ENCODE results near the gene PRPF38A. TPM values are rescaled to one million over a fixed set of nuclear protein-coding genes. Genes with fewer than 3 reads are reported as not detected.
"Not testable (repeated sequence)": the region's sequence is repeated elsewhere in the genome, so short reads cannot be mapped to it uniquely, and the experiment has no call there.

Gene PRPF38A
- total and polyA plus RNA-seq, 2 donors (not counting 3 experiments of a cell fraction or from before 2014, with no cell fraction given), result 16.0 to 42.0 TPM

DNA sequence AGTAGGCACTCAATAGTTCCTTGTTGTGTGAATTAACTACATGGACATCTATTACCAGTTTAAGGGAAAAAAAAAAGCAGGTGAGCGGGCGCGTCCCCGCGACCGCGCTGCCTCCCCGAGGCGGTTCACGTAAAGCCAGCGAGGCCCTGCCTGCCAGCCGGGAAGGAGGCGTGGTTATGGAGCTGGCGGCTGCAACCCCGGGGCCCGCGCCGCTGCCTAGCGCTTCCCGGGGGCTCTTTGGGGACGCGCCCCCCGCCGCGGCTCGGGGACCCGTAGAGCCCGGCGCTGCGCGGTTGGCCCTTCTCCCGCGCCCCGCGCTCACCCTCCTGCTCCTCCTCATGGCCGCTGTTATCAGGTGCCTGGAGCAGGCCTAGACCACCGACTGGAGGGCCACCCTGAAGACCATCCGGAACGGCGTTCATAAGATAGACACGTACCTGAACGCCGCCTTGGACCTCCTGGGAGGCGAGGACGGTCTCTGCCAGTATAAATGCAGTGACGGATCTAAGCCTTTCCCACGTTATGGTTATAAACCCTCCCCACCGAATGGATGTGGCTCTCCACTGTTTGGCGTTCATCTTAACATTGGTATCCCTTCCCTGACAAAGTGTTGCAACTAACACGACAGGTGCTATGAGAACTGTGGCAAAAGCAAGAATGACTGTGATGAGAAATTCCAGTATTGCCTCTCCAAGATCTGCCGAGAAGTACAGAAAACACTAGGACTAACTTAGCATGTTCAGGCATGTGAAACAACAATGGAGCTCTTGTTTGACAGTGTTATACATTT, 35.8 kb upstream of the PRPF38A start:
- TF ChIP-seq, protein P1, sequence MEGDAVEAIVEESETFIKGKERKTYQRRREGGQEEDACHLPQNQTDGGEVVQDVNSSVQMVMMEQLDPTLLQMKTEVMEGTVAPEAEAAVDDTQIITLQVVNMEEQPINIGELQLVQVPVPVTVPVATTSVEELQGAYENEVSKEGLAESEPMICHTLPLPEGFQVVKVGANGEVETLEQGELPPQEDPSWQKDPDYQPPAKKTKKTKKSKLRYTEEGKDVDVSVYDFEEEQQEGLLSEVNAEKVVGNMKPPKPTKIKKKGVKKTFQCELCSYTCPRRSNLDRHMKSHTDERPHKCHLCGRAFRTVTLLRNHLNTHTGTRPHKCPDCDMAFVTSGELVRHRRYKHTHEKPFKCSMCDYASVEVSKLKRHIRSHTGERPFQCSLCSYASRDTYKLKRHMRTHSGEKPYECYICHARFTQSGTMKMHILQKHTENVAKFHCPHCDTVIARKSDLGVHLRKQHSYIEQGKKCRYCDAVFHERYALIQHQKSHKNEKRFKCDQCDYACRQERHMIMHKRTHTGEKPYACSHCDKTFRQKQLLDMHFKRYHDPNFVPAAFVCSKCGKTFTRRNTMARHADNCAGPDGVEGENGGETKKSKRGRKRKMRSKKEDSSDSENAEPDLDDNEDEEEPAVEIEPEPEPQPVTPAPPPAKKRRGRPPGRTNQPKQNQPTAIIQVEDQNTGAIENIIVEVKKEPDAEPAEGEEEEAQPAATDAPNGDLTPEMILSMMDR (IDR thresholded peaks at IDR 0.05; ENCODE audit: extremely low read depth in 1 of 2, insufficient read depth in 1 of 2, low read depth in 1 of 2, low read length in 2 of 2), result peak in 1 of 2 donors; percentile 13
- no peak for TF ChIP-seq EZH2 (IDR thresholded peaks at IDR 0.05; ENCODE audit: borderline replicate concordance, low read depth, low read length, severe bottlenecking)
- no TSS peak for BruUV-seq (replicated peaks)
- CTCF ChIA-PET, result interaction anchor here (0.5 to 1.9 kb wide), 6 partner anchors 9 to 318 kb away, joined by 3 to 5 read pairs (median 4); partner anchors contain the start of genes ORC1 and PRPF38A
- POLR2A ChIA-PET, result no interaction called here
- Histone ChIP-seq H3K9me1 (replicated peaks; ENCODE audit: control insufficient read depth, extremely low read depth, insufficient read depth, low read length) (no peaks in the 10 kb centered on the region), H2AFZ (ENCODE audit: low read depth, low read length) (peak overlapping the region; percentile 81), H3K4me1 (ENCODE audit: control insufficient read depth, extremely low read depth, insufficient read depth, low read length) (peaks cover 11% of the 10 kb centered on the region), H3K27ac (ENCODE audit: insufficient read depth, low read depth, low read length) (no peak overlapping the region), H3K4me3 (replicated peaks in 1 of 3; ENCODE audit: insufficient read depth in 1 of 3, low read depth in 1 of 3, low read length in 3 of 3) (peak overlapping the region; percentile 11 to 52 (median 37)), H3K27me3 (ENCODE audit: control insufficient read depth in 2 of 2, insufficient read depth in 2 of 2, low read length in 2 of 2) (no peaks in the 10 kb centered on the region), H3K9me3 (replicated peaks; ENCODE audit: control insufficient read depth, insufficient read depth, low read length) (no peaks in the 10 kb centered on the region), H4K20me1 (replicated peaks; ENCODE audit: control insufficient read depth, extremely low read depth, insufficient read depth, low read length) (no peaks in the 10 kb centered on the region), H3K4me2 (ENCODE audit: insufficient read depth, low read length) (peak overlapping the region; percentile 90), H3K79me2 (ENCODE audit: control insufficient read depth, insufficient read depth, low read length) (peaks cover 20% of the 10 kb centered on the region), H3K9ac (replicated peaks; ENCODE audit: extremely low read depth, insufficient read depth, low read length) (no peak overlapping the region), H3K36me3 (ENCODE audit: control insufficient read depth in 2 of 2, extremely low read depth in 1 of 2, insufficient read depth in 2 of 2, low read length in 2 of 2) (peaks cover 0 to 4% of the 10 kb centered on the region in 2 experiments)
- intact Hi-C loops (cut with micrococcal nuclease), result loop anchor here (1.0 to 5.0 kb wide), 4 partner anchors 299 to 491 kb away; partner anchors contain the start of genes BTF3L4, NRDC and TXNDC12
- FAIRE-seq, result peak; percentile 79
- DNase-seq (ENCODE audit: low read depth, low spot score), result peak; percentile 48
- dilution Hi-C loops (cut with MboI; ENCODE audit: extremely low pct_ligation_motif_present, low sequenced_read_pairs), result no loop called here

DNA sequence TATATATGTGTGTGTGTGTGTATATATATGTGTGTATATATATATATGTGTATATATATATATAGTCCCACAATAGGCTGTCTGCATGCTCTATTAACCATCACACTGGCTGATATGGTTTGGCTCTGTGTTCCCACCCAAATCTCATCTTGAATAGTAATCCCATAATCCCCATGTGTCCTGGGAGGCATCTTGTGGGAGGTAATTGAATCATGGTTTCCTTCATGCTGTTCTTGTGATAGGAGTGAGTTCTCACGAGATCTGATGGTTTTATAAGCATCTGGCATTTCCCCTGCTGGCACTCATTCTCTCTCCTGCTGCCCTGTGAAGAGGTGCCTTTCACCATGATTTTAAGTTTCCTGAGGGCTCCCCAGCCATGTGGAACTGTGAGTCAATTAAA, 34.6 kb upstream of the PRPF38A start:
- intact Hi-C loops (cut with micrococcal nuclease), result loop anchor here (5.0 kb wide), 3 partner anchors 297 to 493 kb away; partner anchors contain the start of genes BTF3L4, NRDC and TXNDC12
- H3K4me1 ChIP-seq (ENCODE audit: control insufficient read depth, extremely low read depth, insufficient read depth, low read length); H3K27ac ChIP-seq (ENCODE audit: insufficient read depth, low read depth, low read length); H3K27me3 ChIP-seq (ENCODE audit: control insufficient read depth in 2 of 2, insufficient read depth in 2 of 2, low read length in 2 of 2); H3K36me3 ChIP-seq (ENCODE audit: control insufficient read depth in 2 of 2, extremely low read depth in 1 of 2, insufficient read depth in 2 of 2, low read length in 2 of 2); FAIRE-seq; POLR2A ChIA-PET; H2AFZ ChIP-seq (ENCODE audit: low read depth, low read length); H3K4me2 ChIP-seq (ENCODE audit: insufficient read depth, low read length); BruUV-seq (replicated peaks); dilution Hi-C loops (cut with MboI; ENCODE audit: extremely low pct_ligation_motif_present, low sequenced_read_pairs); H4K20me1 ChIP-seq (replicated peaks; ENCODE audit: control insufficient read depth, extremely low read depth, insufficient read depth, low read length); DNase-seq (ENCODE audit: low read depth, low spot score); H3K79me2 ChIP-seq (ENCODE audit: control insufficient read depth, insufficient read depth, low read length); H3K4me3 ChIP-seq (replicated peaks in 1 of 3; ENCODE audit: insufficient read depth in 1 of 3, low read depth in 1 of 3, low read length in 3 of 3); H3K9me3 ChIP-seq (replicated peaks; ENCODE audit: control insufficient read depth, insufficient read depth, low read length); H3K9me1 ChIP-seq (replicated peaks; ENCODE audit: control insufficient read depth, extremely low read depth, insufficient read depth, low read length); H3K9ac ChIP-seq (replicated peaks; ENCODE audit: extremely low read depth, insufficient read depth, low read length): not testable (repeated sequence)
- CTCF ChIA-PET, result interaction anchor here (1.9 kb wide), 1 partner anchor 317 kb away, joined by 4 read pairs; no protein-coding TSS in a partner anchor

Data from endothelial cell of umbilical vein (primary cell).